ENCODE measurements around the gene NUAK2.
A peak's percentile ranks its signal among the peaks of the same experiment; 100 is the strongest.

NUAK2 gene

GRCh38 chr1:205346956-205347574 lies 25.5 kb upstream of the NUAK2 start:
- DNase-seq (ENCODE audit: low read depth): no peak

DNA sequence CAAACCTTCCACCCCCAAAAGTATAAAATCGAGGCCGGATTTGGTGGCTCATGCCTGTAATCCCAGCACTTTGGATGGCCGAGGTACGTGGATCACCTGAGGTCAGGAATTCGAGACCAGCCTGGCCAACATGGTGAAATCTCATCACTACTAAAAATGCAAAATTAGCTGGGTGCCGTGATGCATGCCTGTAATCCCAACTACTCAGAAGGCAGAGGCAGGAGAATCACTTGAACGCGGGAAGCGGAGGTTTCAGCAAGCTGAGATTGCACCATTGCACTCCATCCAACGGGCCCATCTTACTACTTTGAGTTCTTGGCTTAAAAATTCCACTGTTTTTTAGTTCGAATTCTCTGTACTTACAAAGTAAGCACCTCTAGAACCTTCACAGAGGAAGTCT lies 24.2 kb upstream of the NUAK2 start:
- DNase-seq (ENCODE audit: low read depth): no peak

DNA sequence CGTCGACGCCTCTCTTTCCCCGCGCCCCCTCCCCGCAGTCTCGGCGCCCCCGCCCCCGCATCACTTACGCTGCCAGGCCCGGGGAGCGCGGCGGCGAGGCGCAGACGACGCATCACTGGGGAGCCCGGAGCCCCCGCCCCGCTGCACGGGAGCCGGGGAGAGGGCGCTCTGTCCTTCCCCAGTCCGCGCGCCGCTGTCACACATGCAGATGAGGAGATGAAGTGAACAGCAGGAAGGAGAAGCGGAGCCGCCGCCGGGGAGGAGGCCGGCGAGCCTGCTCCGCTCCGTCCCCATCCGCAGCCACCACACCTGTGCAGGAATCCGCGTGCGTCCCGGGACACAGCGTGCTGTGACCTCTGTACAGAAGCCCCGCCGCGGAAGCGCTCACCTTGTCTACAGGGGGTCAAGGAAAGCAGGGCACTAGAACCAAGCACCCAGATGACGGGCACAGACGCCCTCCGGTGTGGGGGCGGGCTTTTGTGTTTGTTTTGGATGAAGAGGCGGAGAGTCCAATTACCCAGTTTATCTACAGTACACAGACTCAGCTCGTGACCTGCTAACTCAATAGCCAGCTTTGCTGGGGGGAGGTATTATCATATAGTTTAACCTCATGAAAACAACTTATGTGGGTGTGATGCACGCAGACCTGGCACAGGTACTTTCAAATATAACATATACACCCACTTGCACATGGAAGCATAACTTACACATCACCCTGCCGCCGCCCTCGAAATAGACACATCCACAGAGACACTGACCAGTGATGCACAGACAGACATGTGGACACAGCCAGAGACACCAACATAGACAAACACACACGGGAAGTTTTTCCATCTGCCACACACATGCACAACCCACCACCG lies 22.8 kb upstream of the NUAK2 start:
- DNase-seq (ENCODE audit: low read depth): no peak

DNA sequence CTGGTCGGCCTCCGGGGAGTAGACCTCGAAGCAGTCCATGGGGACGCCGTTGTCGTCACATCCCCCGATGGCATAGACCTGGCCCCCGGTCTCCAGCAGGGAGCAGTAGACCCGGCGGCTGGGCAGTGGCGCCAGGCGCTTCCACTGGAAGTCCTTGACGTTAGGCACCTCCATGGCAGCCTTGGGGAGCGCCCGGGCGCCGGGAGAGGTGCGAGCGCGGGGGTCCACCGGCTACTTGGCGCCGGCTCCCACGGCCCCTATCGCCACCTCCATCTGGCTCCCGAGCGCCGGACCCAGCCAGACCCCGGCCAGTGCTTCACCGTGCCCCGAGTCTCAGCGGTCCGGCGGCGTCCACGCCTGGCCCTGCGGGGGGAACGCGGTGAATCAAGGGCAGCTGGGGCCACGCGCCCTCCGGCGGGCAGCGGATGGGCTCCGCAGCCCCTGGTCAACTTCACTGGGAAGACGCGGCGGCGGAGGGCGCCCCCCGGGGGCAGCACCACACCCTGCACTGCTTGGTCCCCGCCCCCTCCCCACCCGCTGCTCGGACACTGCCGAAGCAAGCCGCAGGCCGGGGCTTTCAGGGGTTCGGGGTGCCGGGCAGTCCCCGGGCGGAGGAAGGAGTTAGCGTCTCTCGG lies 22.0 kb upstream of the NUAK2 start:
- no peak for DNase-seq (ENCODE audit: low read depth)

DNA sequence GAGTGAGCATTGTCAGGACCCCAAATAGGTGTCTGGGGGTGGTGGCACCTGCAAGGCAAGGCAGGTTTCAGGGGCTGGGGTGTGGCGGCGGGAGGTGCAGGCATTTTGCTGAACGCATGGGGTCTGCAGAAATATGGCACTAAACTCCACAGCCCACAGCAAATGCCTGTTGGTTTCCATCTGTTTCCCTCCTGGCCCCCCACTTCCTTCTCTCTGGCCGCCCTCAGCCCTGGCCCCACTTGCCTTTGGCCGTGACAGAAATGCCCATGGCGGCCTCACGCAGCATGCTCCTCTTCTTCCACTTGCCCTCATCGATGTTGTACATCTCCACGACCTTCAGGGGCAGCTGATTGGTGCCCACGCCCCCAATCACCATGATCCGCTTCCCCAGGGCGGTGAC lies 21.4 kb upstream of the NUAK2 start:
- DNase-seq (ENCODE audit: low read depth): no peak

GRCh38 chr1:205340676-205341075 lies 19.1 kb upstream of the NUAK2 start:
- DNase-seq (ENCODE audit: low read depth): no peak

- no peak for DNase-seq (ENCODE audit: low read depth)
Observed at GRCh38 chr1:205339717-205340116, 18.2 kb upstream of the NUAK2 start.

DNA sequence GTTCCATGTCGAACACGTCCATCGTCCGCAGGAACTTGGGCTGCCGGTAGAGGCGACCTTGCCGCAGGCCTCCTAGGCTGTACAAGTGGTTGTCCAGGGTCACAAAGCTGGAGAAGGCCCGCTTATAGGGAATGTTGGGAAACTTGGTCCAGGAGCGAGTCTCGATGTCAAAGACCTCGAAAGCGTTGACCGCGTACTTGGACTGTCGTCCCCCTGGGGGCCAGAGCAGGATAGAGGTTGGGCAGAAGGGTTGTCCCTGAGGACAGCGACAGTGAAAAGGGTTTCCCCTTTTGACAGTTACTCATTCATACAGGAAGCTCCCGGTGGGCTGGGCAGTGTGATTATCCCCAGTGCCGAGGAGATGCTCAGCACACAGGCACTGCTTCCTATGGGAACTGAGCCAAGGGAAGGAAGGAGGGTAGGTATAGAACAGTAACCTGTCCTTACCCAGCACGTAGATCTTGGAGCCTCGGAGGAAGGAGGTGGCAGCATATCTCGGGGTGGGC lies 17.7 kb upstream of the NUAK2 start:
- no peak for DNase-seq (ENCODE audit: low read depth)

DNA sequence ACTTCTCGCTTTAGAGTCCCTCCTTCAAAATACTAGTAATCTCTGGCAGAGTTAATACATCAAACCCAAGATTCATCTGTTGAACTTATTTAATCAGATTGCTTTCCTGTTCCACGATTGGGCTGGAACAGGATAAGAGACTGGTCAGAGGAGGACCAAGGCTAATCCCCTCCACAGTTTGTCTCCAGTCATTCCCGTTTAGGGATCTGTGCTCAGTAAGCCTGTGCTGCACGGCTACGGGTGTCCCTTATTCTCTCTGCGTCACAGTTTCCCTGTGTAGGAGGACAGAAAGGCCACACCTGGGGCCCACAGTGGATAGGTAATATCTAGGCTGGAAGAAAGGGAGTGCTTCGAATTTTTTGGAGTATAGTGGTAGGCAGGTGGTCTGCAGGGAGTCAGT lies 16.5 kb upstream of the NUAK2 start:
- no peak for DNase-seq (ENCODE audit: low read depth)

DNA sequence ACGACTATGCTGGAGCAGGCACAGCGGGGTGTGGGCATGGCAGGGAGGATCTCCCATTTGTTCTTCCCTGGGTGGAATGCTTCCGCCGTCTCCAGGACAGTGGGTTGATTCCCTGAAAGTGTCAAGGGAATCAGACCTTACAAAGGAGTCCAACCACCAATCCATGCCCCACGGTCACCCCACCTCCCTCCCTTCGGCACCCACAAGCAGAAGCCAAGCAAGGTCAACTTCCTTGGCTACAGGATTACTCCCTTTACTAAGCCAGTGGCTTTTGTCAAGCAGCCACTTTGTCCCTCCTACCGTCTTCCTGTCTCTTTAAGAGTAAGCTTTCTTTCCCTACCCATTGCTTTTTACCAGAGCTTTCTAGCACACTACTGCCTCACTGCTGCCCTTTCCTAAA lies 15.9 kb upstream of the NUAK2 start:
- DNase-seq (ENCODE audit: low read depth): no peak

- peak; percentile 80 for DNase-seq (ENCODE audit: low read depth)
Observed at GRCh38 chr1:205335692-205336091, 14.1 kb upstream of the NUAK2 start.

- no peak for DNase-seq (ENCODE audit: low read depth)
Observed at GRCh38 chr1:205332015-205332791, 10.7 kb upstream of the NUAK2 start.

DNA sequence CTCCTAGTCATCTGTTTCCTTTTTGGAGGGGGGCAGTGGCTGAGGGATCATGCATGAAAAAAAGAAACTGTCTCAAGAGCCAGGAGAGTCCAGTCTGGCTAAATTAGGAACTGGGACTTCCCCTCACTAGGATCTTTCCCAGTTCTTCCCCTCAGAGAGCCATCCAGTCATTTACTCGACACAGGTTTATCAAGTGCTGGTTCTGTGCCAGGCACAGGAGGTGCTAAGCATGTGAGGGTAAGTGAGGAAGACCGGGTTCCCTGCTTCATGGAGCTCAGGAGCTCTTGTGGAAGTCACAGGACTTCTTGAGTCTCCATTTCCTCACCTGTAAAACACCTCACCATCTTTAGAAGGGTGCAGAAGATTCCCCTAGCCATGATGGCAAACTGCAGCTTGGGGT lies 8.6 kb upstream of the NUAK2 start:
- no peak for DNase-seq (ENCODE audit: low read depth)

DNA sequence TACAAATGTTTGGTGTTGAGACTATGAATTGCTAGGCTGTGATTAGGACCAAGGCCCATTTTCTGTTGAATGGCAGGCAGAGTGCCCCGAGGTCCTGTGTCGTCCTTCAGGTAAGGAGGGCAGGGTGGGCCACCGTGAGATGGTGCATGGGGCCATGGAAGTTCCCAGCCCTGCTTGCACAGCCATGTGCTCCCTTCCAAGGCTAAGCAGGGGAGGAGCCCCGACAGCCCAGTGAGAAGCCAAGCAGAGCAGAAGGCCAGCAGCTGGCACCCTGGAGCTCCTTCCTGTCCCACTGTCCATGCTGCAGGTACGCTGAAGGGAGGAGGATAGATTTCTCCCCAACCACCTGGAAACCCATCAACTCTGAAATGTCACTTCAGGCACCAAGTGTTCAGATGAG lies 8.2 kb upstream of the NUAK2 start:
- no peak for DNase-seq (ENCODE audit: low read depth)

DNA sequence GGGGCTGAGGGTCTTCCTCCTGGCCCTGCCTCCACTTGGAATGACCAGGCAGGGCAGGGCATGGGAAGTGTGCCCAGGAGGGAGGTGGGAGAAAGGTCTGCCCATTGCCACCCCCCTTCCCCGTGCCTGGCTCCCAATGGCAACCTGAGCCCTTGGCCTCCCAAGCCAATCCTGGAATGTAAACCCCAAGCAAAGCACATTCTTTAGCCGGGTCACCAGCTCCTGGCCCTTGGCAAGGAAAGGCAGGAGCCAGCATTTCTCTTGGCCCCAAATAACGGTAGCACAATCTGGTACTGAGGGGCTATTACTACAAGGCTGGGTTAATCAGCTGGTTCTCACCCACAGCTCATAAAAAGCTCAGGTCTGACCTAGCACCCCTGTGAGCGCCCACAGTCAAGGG lies 6.9 kb upstream of the NUAK2 start:
- no peak for DNase-seq (ENCODE audit: low read depth)

DNA sequence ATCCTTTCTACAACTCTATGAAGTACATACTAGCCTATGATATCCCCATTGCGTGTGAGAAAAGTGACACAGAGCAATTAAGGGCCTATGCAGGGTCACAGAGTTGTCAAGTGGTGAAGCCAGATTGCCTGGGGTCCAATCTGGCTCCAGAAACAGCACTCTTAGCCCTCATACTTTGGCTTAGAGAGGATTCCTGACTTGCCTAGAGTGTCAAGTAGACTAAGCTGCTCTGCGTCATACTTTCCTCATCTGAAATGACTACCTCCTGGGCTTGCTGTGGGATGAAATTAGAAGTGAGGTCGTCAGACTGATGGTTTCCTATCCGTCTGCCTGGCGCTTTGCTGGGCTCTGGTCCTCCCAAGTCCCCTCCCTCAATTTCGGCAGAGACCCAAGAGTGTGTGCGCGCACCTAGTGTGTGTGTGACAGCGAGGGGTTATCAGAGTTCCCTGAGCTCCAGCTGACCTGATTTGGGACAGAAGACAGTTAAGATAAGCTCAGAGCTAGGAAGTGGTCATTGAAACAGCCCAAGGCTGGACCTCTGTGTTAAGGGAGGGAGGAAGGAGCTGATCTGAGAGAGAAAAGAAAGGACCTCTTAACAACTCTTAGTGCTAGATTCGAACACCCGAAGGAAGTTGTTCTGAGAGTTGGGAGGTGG lies 5.4 kb upstream of the NUAK2 start:
- peak; percentile 55 for DNase-seq (ENCODE audit: low read depth)

GRCh38 chr1:205325334-205325884 lies 3.9 kb upstream of the NUAK2 start:
- peak; percentile 80 for DNase-seq (ENCODE audit: low read depth)

DNA sequence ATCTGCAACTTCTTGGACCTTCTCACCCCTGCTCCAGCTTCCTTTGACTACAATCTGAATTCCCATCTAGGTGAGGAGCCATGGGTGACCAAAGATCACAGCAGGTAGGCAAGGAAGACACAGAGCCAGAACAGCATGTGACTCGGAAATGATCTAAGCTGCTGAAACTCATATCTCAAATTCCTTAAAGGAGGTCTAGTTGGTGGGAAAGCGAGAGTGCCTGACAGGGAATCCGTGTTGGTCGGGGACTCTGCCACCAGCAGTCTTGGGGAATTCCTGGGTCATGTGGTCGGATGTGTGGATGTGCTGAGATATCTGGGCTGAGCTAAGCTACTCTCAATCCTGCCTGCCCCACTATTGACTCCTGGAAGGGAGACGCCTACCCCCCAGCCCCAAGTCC lies 3.2 kb upstream of the NUAK2 start:
- DNase-seq (ENCODE audit: low read depth): peak; percentile 54

DNA sequence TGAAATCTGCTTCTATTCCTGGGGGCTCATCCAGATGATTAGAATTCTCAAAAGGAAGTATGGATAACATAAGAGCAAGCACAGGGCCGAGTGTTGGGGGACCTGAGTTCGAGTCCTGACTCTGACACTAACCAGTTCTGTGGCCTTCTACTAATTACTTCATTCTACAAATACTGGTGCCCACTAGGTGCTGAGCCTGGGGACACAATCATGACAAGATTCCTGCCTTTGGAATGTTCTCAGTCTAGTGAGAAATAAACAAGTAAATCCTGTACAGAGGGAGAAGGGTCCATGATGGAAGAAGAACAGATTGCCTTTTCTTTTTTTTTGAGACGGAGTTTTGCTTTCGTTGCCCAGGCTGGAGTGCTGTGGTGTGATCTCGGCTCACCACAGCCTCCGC lies 2.2 kb upstream of the NUAK2 start:
- no peak for DNase-seq (ENCODE audit: low read depth)

- DNase-seq (ENCODE audit: low read depth): no peak
Observed at GRCh38 chr1:205321959-205322283, 376 bp upstream of the NUAK2 start.

Measured in ELR (cell line).